ENCODE data around the gene TMEM151A. TPM values are rescaled to one million over a fixed set of nuclear protein-coding genes. Genes with fewer than 3 reads are reported as not detected.

The TMEM151A gene
- total and polyA plus RNA-seq, 2 experiments from 2014 or later = 1.0 to 4.4 TPM

DNA sequence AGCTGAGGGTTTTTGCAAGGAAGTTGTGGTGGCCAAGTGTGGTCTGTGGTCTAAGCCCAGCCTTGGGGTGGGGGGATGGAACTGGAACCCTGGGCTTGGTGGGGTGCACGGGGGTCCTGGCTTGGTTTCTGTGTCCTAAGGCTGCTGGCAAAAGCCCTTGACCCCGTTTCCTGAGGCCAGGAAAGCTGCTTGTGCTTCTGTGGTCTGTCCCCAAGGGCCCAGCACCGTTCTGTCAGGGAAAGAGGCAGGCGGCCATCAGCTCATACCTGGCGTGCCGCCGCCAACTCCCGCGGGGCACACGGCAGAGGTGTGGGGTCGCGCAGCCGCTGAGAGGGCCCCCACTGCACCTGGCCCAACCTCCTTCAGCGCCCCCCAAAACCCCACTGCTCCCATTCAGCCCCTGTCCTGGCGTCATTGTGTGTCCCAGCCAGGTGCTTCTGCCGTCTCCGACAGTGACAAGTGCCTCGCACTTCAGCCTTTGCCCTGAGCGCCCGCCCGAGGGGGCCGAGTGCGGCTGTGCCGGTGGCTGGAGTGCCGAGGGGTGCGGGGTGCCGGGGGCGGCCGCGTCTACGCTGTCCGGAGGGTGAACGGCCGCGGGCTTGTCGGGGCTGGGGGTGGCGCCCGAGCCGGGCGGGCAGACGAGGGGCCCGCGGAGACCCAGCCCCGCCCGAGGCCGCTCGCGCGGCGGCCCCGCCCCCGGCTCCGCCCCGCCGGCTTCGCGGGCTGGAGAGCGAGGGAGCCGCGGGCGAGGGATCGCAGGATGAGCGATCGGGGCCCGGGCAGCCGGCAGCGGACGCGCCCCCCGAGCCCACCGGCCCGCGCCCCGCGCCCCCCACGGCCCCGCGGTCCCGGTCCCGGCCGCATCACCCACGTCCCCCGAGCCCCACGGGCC lies 14.0 kb upstream of the TMEM151A start, which contains the start of gene CNIH2 (continued):
- TF ChIP-seq, protein P1, sequence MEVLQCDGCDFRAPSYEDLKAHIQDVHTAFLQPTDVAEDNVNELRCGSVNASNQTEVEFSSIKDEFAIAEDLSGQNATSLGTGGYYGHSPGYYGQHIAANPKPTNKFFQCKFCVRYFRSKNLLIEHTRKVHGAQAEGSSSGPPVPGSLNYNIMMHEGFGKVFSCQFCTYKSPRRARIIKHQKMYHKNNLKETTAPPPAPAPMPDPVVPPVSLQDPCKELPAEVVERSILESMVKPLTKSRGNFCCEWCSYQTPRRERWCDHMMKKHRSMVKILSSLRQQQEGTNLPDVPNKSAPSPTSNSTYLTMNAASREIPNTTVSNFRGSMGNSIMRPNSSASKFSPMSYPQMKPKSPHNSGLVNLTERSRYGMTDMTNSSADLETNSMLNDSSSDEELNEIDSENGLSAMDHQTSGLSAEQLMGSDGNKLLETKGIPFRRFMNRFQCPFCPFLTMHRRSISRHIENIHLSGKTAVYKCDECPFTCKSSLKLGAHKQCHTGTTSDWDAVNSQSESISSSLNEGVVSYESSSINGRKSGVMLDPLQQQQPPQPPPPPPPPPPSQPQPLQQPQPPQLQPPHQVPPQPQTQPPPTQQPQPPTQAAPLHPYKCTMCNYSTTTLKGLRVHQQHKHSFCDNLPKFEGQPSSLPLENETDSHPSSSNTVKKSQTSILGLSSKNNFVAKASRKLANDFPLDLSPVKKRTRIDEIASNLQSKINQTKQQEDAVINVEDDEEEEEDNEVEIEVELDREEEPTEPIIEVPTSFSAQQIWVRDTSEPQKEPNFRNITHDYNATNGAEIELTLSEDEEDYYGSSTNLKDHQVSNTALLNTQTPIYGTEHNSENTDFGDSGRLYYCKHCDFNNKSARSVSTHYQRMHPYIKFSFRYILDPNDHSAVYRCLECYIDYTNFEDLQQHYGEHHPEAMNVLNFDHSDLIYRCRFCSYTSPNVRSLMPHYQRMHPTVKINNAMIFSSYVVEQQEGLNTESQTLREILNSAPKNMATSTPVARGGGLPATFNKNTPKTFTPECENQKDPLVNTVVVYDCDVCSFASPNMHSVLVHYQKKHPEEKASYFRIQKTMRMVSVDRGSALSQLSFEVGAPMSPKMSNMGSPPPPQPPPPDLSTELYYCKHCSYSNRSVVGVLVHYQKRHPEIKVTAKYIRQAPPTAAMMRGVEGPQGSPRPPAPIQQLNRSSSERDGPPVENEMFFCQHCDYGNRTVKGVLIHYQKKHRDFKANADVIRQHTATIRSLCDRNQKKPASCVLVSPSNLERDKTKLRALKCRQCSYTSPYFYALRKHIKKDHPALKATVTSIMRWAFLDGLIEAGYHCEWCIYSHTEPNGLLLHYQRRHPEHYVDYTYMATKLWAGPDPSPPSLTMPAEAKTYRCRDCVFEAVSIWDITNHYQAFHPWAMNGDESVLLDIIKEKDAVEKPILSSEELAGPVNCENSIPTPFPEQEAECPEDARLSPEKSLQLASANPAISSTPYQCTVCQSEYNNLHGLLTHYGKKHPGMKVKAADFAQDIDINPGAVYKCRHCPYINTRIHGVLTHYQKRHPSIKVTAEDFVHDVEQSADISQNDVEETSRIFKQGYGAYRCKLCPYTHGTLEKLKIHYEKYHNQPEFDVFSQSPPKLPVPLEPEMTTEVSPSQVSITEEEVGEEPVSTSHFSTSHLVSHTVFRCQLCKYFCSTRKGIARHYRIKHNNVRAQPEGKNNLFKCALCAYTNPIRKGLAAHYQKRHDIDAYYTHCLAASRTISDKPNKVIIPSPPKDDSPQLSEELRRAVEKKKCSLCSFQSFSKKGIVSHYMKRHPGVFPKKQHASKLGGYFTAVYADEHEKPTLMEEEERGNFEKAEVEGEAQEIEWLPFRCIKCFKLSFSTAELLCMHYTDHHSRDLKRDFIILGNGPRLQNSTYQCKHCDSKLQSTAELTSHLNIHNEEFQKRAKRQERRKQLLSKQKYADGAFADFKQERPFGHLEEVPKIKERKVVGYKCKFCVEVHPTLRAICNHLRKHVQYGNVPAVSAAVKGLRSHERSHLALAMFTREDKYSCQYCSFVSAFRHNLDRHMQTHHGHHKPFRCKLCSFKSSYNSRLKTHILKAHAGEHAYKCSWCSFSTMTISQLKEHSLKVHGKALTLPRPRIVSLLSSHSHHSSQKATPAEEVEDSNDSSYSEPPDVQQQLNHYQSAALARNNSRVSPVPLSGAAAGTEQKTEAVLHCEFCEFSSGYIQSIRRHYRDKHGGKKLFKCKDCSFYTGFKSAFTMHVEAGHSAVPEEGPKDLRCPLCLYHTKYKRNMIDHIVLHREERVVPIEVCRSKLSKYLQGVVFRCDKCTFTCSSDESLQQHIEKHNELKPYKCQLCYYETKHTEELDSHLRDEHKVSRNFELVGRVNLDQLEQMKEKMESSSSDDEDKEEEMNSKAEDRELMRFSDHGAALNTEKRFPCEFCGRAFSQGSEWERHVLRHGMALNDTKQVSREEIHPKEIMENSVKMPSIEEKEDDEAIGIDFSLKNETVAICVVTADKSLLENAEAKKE (CRISPR knock-in tag; IDR thresholded peaks at IDR 0.05) = no peak
- TF ChIP-seq, protein P2, sequence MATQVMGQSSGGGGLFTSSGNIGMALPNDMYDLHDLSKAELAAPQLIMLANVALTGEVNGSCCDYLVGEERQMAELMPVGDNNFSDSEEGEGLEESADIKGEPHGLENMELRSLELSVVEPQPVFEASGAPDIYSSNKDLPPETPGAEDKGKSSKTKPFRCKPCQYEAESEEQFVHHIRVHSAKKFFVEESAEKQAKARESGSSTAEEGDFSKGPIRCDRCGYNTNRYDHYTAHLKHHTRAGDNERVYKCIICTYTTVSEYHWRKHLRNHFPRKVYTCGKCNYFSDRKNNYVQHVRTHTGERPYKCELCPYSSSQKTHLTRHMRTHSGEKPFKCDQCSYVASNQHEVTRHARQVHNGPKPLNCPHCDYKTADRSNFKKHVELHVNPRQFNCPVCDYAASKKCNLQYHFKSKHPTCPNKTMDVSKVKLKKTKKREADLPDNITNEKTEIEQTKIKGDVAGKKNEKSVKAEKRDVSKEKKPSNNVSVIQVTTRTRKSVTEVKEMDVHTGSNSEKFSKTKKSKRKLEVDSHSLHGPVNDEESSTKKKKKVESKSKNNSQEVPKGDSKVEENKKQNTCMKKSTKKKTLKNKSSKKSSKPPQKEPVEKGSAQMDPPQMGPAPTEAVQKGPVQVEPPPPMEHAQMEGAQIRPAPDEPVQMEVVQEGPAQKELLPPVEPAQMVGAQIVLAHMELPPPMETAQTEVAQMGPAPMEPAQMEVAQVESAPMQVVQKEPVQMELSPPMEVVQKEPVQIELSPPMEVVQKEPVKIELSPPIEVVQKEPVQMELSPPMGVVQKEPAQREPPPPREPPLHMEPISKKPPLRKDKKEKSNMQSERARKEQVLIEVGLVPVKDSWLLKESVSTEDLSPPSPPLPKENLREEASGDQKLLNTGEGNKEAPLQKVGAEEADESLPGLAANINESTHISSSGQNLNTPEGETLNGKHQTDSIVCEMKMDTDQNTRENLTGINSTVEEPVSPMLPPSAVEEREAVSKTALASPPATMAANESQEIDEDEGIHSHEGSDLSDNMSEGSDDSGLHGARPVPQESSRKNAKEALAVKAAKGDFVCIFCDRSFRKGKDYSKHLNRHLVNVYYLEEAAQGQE (IDR thresholded peaks at IDR 0.05; ENCODE audit: unreplicated experiment) = no peak
- TF ChIP-seq EZH2phosphoT487 (IDR thresholded peaks at IDR 0.05; ENCODE audit: unreplicated experiment) = no peak
